Ishikawa (cell line): ENCODE results near the gene MLLT3.

Source experiments
- CEBPB ChIP-seq: IDR thresholded peaks from 2 replicates; pipeline ENCODE4 v1.6.1; 2012
- CREB1 ChIP-seq: IDR thresholded peaks from 2 replicates; pipeline ENCODE4 v1.6.1; 2012; ENCODE audit warnings: low read depth
- EGR1 ChIP-seq: IDR thresholded peaks from 2 replicates; pipeline ENCODE4 v1.6.1; 2012
- EP300 ChIP-seq: IDR thresholded peaks from 2 replicates; pipeline ENCODE4 v1.6.1; 2012; ENCODE audit warnings: borderline replicate concordance
- FOXM1 ChIP-seq: IDR thresholded peaks from 2 replicates; pipeline ENCODE4 v1.6.1; 2012; ENCODE audit warnings: low read depth, borderline replicate concordance
- NFIC ChIP-seq: IDR thresholded peaks from 2 replicates; pipeline ENCODE4 v1.6.1; 2012
- RAD21 ChIP-seq: IDR thresholded peaks from 2 replicates; pipeline ENCODE4 v1.6.1; 2012; ENCODE audit warnings: low read depth
- TAF1 ChIP-seq: IDR thresholded peaks from 2 replicates; pipeline ENCODE4 v1.6.1; 2012; ENCODE audit warnings: low read depth, mild to moderate bottlenecking
- TCF12 ChIP-seq: IDR thresholded peaks from 2 replicates; pipeline ENCODE4 v1.6.1; 2012; ENCODE audit warnings: low read depth
- TEAD4 ChIP-seq: IDR thresholded peaks from 2 replicates; pipeline ENCODE4 v1.6.1; 2012
- YY1 ChIP-seq: IDR thresholded peaks from 2 replicates; pipeline ENCODE4 v1.6.1; 2012; ENCODE audit warnings: low read depth
- ZBTB7A ChIP-seq: IDR thresholded peaks from 2 replicates; pipeline ENCODE4 v1.6.1; 2012; ENCODE audit warnings: low read depth
- TF ChIP-seq, protein P1 (sequence below): IDR thresholded peaks from 2 replicates; pipeline ENCODE4 v1.6.1; 2012; ENCODE audit warnings: low read depth, mild to moderate bottlenecking
- TF ChIP-seq, protein P2 (sequence below): IDR thresholded peaks from 2 replicates; pipeline ENCODE4 v1.6.1; 2012
- TF ChIP-seq, protein P3 (sequence below): IDR thresholded peaks from 2 replicates; pipeline ENCODE4 v1.6.1; 2012

The MLLT3 gene

DNA sequence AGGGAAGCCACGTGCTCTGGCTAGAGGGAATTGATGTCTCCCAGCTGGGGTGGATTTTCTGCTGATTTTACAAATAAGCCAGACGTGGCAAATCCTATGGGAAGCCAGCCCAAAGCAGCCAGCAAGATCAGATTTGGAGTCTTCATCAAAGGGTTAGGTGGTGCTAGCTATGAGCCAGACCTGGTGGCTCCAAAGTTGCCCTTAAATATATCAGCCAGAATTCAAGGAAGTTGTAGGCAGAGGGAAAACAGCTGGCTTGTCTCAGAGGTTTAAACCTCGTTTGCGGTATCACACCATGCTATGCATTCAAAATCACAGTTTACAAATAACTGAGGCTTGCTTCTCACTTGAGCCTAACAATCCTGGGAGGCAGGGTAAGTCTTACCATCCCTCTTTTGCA is 313.2 kb downstream of the MLLT3 start:
- TF ChIP-seq EP300: no peak
- TF ChIP-seq CEBPB: no peak
- TF ChIP-seq FOXM1: no peak
- TF ChIP-seq, protein P1, sequence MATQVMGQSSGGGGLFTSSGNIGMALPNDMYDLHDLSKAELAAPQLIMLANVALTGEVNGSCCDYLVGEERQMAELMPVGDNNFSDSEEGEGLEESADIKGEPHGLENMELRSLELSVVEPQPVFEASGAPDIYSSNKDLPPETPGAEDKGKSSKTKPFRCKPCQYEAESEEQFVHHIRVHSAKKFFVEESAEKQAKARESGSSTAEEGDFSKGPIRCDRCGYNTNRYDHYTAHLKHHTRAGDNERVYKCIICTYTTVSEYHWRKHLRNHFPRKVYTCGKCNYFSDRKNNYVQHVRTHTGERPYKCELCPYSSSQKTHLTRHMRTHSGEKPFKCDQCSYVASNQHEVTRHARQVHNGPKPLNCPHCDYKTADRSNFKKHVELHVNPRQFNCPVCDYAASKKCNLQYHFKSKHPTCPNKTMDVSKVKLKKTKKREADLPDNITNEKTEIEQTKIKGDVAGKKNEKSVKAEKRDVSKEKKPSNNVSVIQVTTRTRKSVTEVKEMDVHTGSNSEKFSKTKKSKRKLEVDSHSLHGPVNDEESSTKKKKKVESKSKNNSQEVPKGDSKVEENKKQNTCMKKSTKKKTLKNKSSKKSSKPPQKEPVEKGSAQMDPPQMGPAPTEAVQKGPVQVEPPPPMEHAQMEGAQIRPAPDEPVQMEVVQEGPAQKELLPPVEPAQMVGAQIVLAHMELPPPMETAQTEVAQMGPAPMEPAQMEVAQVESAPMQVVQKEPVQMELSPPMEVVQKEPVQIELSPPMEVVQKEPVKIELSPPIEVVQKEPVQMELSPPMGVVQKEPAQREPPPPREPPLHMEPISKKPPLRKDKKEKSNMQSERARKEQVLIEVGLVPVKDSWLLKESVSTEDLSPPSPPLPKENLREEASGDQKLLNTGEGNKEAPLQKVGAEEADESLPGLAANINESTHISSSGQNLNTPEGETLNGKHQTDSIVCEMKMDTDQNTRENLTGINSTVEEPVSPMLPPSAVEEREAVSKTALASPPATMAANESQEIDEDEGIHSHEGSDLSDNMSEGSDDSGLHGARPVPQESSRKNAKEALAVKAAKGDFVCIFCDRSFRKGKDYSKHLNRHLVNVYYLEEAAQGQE: no peak
- TF ChIP-seq, protein P2, sequence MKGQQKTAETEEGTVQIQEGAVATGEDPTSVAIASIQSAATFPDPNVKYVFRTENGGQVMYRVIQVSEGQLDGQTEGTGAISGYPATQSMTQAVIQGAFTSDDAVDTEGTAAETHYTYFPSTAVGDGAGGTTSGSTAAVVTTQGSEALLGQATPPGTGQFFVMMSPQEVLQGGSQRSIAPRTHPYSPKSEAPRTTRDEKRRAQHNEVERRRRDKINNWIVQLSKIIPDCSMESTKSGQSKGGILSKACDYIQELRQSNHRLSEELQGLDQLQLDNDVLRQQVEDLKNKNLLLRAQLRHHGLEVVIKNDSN: no peak
- TF ChIP-seq TEAD4: no peak
- TF ChIP-seq TAF1: no peak
- no peak for TF ChIP-seq ZBTB7A
- no peak for TF ChIP-seq YY1

DNA sequence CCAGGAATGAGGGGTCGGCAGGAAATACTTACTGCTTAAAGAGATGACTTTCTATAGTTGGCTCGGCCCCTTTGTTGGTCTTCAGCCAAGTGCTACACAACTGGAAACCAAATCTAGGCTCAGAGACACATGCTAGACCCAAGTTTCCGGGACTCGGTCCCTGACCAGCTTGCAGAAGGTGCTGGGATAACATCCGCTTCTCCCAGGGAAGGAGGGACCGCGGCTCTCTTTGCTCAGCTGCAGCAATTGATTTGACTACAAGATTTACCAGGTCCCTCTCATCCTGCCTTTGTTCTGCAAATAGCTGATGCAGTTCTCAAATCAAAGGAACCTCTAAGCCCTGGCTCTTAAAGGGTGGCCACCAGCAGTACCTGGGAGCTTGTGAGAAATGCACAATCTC is 314.7 kb downstream of the MLLT3 start:
- TF ChIP-seq, protein P3, sequence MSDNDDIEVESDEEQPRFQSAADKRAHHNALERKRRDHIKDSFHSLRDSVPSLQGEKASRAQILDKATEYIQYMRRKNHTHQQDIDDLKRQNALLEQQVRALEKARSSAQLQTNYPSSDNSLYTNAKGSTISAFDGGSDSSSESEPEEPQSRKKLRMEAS: no peak
- TF ChIP-seq TAF1 (no peak), TCF12 (no peak), NFIC (no peak)

DNA sequence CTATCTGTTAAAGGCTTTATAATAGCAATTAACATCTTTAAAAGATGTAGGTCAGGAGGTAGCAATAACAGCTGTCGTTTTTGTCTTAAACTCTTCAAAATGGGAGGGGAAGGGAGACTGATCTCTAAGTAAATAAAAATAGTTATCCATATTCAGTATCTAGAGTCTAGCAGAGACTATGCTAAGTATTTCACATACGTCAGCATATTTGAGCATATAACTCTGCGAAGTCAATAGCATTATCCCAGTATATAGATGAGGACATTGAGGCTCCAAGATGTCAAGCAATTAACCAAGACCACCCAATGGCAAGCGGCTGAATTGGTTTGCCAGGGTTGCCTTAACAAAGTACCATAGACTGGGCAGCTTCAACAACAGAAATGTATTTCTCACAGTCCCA is 316.8 kb downstream of the MLLT3 start:
- TF ChIP-seq EGR1 (no peak), NFIC (no peak), TAF1 (no peak), ZBTB7A (no peak), CREB1 (no peak), FOXM1 (no peak), TCF12 (no peak), CEBPB (no peak), YY1 (no peak), TEAD4 (no peak), RAD21 (no peak), EP300 (no peak)
- TF ChIP-seq, protein P3: no peak
- TF ChIP-seq, protein P2: no peak
- TF ChIP-seq, protein P1: no peak

DNA sequence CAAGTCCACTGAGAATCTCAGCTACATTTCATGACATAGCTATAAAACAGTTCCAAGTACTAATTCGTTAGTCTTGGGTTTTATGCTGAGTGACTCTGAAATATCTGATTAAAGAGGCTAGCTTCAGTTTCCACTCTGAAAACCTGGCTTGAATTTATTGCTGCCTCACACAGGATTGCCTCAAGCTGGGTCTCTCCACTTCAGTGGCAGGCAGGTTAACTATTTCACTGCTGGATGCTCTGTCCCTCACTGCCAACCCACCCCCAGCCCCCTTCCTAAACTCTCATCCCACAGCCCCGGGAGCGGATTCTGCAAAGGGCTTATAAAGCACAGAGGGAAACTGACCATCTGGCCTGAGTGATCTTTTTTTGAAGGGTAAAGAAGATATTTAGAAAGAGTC is 318.3 kb downstream of the MLLT3 start:
- TF ChIP-seq, protein P3: no peak
- TF ChIP-seq, protein P2: no peak
- TF ChIP-seq EP300: no peak
- no peak for TF ChIP-seq ZBTB7A
- no peak for TF ChIP-seq YY1
- no peak for TF ChIP-seq NFIC

DNA sequence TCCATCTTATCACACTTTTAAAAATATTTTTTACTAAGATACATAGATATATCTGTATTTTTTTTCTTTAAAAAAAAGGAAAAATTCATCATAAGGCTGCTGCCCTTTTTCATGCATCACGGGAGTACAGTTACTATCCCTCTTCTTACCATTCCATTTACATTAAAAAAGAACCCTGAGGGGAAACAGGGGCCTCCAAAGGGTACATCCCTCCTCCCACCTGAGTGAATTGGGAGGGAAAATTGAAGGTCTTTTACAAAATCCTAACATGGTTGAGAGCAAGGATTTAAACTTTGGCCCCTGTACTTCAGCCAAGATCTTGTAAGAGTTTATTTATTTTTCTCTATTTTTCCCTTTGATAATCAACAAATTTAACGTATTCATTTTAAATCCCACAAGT is 319.2 kb downstream of the MLLT3 start:
- TF ChIP-seq CEBPB: no peak
- no peak for TF ChIP-seq CREB1
- no peak for TF ChIP-seq TEAD4
- no peak for TF ChIP-seq YY1
- TF ChIP-seq, protein P3: no peak
- TF ChIP-seq, protein P1: no peak
- no peak for TF ChIP-seq TAF1
- no peak for TF ChIP-seq TCF12
- no peak for TF ChIP-seq NFIC
- TF ChIP-seq RAD21: no peak
- no peak for TF ChIP-seq EP300
- TF ChIP-seq, protein P2: no peak
- TF ChIP-seq EGR1: no peak
- TF ChIP-seq FOXM1: no peak
